MG63 (cell line): ENCODE measurements around the gene WWOX. TPM values are rescaled to one million over a fixed set of nuclear protein-coding genes. Genes with fewer than 3 reads are reported as not detected.
A peak's percentile ranks its signal among the peaks of the same experiment; 100 is the strongest.

ENCODE experiments used
- DNase-seq: peaks from one replicate; pipeline ENCODE4 v3.0.0-alpha.2; 2020
- H3K27me3 ChIP-seq: fragments of 250-450 bp; sonication (Bioruptor Pico); 2 replicates; pipeline ENCODE4 v1.5.1; 2020; ENCODE audit warnings: mild to moderate bottlenecking, moderate library complexity
- H3K36me3 ChIP-seq: fragments of 250-450 bp; sonication (Bioruptor Pico); 2 replicates; pipeline ENCODE4 v1.5.1; 2020; ENCODE audit warnings: mild to moderate bottlenecking, moderate library complexity
- H3K4me3 ChIP-seq: fragments of 250-450 bp; sonication (Bioruptor Pico); 2 replicates; pipeline ENCODE4 v1.5.1; 2020; ENCODE audit warnings: mild to moderate bottlenecking, moderate library complexity
- H3K9me3 ChIP-seq: fragments of 250-450 bp; sonication (Bioruptor Pico); 2 replicates; pipeline ENCODE4 v1.5.1; 2020; ENCODE audit warnings: mild to moderate bottlenecking, moderate library complexity
- total RNA-seq: library from RNA; depleted of rRNA; stranded (reverse); fragments of >200 nt; shearing (Covaris generic); gene quantifications from 2 replicates; pipeline ENCODE4 v1.2.3, GENCODE V29; 2014; ENCODE audit warnings: low replicate concordance

WWOX gene
- total RNA-seq, 1 experiment from 2014 or later = 11.4 TPM

GRCh38 chr16:78199325-78200022, 100.0 kb downstream of the WWOX start:
- Histone ChIP-seq H3K4me3 (no peak overlapping the region), H3K27me3 (no peaks in the 10 kb centered on the region), H3K36me3 (no peaks in the 10 kb centered on the region), H3K9me3 (no peaks in the 10 kb centered on the region)
- DNase-seq = no peak

GRCh38 chr16:78200023-78200389, 100.6 kb downstream of the WWOX start:
- no peak for DNase-seq
- H3K4me3 ChIP-seq = no peak overlapping the region
- H3K36me3 ChIP-seq = no peaks in the 10 kb centered on the region
- no peaks in the 10 kb centered on the region for H3K9me3 ChIP-seq
- no peaks in the 10 kb centered on the region for H3K27me3 ChIP-seq

DNA sequence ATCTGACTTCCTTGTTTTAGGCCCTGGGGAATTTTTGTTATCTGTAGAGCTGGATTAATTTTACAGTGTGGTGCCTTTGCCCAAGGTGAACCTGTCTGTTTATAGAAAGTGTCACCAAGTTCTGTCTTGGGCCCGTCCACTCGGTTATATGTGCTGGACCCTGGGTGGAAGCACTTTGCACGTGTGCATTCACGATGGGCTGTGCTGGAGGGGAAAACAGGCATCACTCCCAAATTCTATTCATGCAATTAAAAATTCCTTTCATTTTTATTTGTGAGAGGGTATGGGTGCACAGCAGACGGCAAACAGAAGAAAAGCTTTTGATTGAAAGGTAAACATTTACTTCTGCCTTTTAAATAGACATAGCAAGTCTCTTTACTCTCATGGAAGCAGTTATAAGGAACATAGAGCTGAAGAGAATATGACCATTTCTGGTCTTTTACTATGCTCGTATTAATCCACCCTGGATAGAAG, 101.2 kb downstream of the WWOX start:
- Histone ChIP-seq H3K4me3 (no peak overlapping the region), H3K27me3 (no peaks in the 10 kb centered on the region), H3K9me3 (no peaks in the 10 kb centered on the region), H3K36me3 (no peaks in the 10 kb centered on the region)
- no peak for DNase-seq

- Histone ChIP-seq H3K27me3 (no peaks in the 10 kb centered on the region), H3K36me3 (no peaks in the 10 kb centered on the region), H3K4me3 (no peak overlapping the region), H3K9me3 (no peaks in the 10 kb centered on the region)
- DNase-seq = no peak
These were observed 106.1 kb downstream of the WWOX start for GRCh38 chr16:78205506-78205905.

GRCh38 chr16:78206623-78207223, 107.3 kb downstream of the WWOX start:
- Histone ChIP-seq H3K27me3 (no peaks in the 10 kb centered on the region), H3K9me3 (no peaks in the 10 kb centered on the region), H3K36me3 (no peaks in the 10 kb centered on the region), H3K4me3 (no peak overlapping the region)
- DNase-seq = no peak

GRCh38 chr16:78209951-78210661, 110.7 kb downstream of the WWOX start:
- H3K27me3 ChIP-seq = no peaks in the 10 kb centered on the region
- peak; percentile 12 for DNase-seq
- H3K9me3 ChIP-seq = no peaks in the 10 kb centered on the region
- no peak overlapping the region for H3K4me3 ChIP-seq
- no peaks in the 10 kb centered on the region for H3K36me3 ChIP-seq

DNA sequence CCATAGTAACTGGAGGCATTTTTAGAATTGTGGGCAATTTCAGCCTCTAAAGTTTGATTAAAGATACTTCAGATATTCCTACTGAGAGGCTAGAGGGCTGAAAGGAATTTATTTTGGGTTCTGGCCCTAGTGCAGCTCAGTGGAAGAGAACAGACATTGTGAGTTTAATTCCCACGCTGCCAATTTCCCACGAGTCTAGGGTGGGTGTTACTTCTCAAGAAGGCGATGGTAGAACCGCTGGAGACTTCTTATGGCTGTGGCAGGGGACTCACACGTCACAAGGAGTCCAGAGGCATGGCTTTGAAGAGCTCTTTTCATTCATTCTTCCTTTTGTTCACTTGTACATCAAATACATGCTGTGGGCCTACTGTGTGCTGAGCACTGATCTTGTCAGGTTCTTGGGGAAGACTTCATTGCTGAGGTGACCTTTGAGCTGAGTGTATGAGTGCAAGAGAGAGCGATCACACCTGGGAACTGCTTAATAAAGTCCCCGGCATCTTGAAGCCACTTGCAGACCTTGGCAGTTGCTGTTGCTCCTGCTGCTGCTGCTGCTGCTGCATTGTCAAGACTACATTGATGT, 111.7 kb downstream of the WWOX start:
- Histone ChIP-seq H3K9me3 (no peaks in the 10 kb centered on the region), H3K27me3 (no peaks in the 10 kb centered on the region), H3K4me3 (no peak overlapping the region), H3K36me3 (no peaks in the 10 kb centered on the region)
- no peak for DNase-seq

DNA sequence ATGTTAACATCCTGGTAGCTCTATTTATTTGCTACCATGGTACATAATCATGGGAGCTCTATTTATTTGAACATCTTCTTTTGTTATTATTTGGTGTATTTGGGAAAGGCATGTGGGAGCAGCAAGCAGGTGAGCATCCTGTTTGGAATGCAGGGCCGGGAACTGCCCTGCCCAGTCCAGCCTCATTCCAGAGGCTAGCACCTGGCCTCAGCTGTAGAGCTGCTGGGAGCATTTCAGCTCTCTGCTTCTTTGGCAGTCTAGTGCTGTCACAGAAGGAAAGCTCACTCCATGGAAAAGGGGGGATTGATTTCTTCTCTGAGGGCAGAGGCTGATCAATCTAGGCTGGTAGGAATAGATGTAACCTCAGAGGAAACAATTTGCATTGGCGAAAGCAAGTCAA, 112.5 kb downstream of the WWOX start:
- no peak overlapping the region for H3K4me3 ChIP-seq

GRCh38 chr16:78212674-78213073, 113.2 kb downstream of the WWOX start:
- no peak overlapping the region for H3K4me3 ChIP-seq
- DNase-seq = no peak
- H3K27me3 ChIP-seq = no peaks in the 10 kb centered on the region
- H3K36me3 ChIP-seq = no peaks in the 10 kb centered on the region
- H3K9me3 ChIP-seq = no peaks in the 10 kb centered on the region

More for the DNA sequence above, 112.5 kb downstream of the WWOX start:
- Histone ChIP-seq H3K27me3 (no peaks in the 10 kb centered on the region), H3K9me3 (no peaks in the 10 kb centered on the region), H3K36me3 (no peaks in the 10 kb centered on the region)
- no peak for DNase-seq

- no peaks in the 10 kb centered on the region for H3K9me3 ChIP-seq
- H3K27me3 ChIP-seq = no peaks in the 10 kb centered on the region
- no peak for DNase-seq
- H3K4me3 ChIP-seq = no peak overlapping the region
- H3K36me3 ChIP-seq = no peaks in the 10 kb centered on the region
These were observed 114.3 kb downstream of the WWOX start for GRCh38 chr16:78213751-78214150.

- no peak for DNase-seq
These were observed 115.8 kb downstream of the WWOX start for GRCh38 chr16:78215222-78215621.

GRCh38 chr16:78216166-78216745, 116.8 kb downstream of the WWOX start:
- no peak for DNase-seq
- Histone ChIP-seq H3K27me3 (no peaks in the 10 kb centered on the region), H3K36me3 (no peaks in the 10 kb centered on the region), H3K9me3 (no peaks in the 10 kb centered on the region), H3K4me3 (no peak overlapping the region)

More at GRCh38 chr16:78215222-78215621, 115.8 kb downstream of the WWOX start:
- H3K27me3 ChIP-seq = no peaks in the 10 kb centered on the region
- no peak overlapping the region for H3K4me3 ChIP-seq
- H3K36me3 ChIP-seq = no peaks in the 10 kb centered on the region
- no peaks in the 10 kb centered on the region for H3K9me3 ChIP-seq

DNA sequence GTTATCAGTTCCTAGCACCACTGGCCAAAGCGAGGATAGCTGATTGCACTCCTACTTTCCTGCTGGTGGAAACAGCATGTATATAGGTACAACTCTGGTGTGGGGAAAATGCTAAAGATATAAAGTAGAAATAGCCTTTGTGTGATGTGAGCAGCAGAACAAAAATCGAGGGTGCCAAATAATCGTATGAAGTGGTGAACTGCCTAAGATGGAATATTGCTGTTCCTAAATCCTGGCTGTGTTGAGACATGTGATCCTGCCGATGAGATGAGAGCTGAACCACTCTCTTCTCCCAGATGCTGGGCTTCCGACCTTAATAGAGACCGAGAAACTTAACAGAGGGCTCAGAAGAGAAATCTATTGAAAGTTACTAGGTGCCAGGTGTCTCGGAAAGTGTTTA, 117.8 kb downstream of the WWOX start:
- H3K9me3 ChIP-seq = no peaks in the 10 kb centered on the region
- H3K4me3 ChIP-seq = no peak overlapping the region
- no peaks in the 10 kb centered on the region for H3K36me3 ChIP-seq
- no peaks in the 10 kb centered on the region for H3K27me3 ChIP-seq
- no peak for DNase-seq

DNA sequence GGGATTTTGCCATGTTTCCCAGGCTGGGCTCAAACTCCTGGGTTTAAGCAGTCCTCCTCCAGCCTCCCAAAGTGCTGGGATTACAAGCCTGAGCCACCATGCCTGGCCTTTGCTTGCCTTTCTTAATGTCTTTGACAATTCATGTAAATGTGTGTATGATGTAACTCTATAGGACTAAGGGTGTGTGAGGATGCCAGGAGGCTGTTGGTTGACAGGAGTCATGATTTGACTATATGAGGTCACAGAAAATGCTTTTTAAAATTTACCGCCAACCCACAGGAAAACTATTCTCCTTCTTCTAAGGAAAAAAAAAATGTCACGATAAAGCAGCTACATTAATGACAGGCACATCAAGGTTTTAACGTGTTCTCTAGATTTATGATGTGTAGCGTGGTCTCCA, 118.8 kb downstream of the WWOX start:
- DNase-seq = no peak
- Histone ChIP-seq H3K36me3 (no peaks in the 10 kb centered on the region), H3K4me3 (no peak overlapping the region), H3K9me3 (no peaks in the 10 kb centered on the region), H3K27me3 (no peaks in the 10 kb centered on the region)

DNA sequence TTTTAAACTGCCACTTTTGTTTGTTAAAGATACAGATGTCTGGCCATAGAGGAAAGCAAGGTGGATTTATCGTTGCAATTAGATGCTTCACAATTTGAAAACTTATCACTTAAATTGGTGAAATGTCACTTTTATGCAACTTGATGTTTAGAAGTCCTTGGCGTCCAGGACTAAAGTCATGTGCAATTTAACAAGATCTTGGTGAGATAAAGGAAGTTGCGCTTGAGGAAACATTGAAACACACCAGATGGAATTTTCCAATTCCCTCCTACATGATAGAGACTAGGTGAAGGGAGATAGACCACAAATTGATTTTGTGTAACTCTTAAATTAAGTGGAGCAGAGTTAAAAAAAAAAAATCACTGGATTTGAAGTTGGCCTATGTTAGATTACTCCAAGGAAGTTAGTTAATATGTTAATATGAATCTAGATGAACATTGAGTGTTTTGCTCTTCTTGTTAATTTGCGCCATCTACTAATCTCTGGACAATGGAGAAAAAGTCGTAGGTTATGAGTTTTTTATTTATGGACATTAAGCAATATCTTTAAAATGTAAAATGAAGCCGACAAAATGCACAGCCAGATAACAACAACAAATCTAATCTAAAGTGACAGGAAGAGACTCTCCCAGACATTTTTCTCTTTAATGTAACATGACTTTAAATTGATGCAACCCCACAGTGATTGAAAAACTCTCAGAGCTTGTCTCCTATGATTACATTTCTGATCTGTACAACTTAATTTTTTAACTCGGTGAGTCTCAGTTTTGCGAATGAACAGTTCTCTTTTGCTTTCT, 119.6 kb downstream of the WWOX start:
- Histone ChIP-seq H3K36me3 (no peaks in the 10 kb centered on the region), H3K4me3 (no peak overlapping the region), H3K27me3 (no peaks in the 10 kb centered on the region), H3K9me3 (no peaks in the 10 kb centered on the region)
- no peak for DNase-seq

GRCh38 chr16:78220571-78220970, 121.1 kb downstream of the WWOX start:
- no peak for DNase-seq
- Histone ChIP-seq H3K27me3 (no peaks in the 10 kb centered on the region), H3K9me3 (no peaks in the 10 kb centered on the region), H3K36me3 (no peaks in the 10 kb centered on the region), H3K4me3 (no peak overlapping the region)
